ENCODE results near the gene ANKS1B. TPM values are rescaled to one million over a fixed set of nuclear protein-coding genes. Genes with fewer than 3 reads are reported as not detected.

The ANKS1B gene
- total RNA-seq, 6 experiments from 2014 or later: 0.31 to 0.66 (median 0.37) TPM

DNA sequence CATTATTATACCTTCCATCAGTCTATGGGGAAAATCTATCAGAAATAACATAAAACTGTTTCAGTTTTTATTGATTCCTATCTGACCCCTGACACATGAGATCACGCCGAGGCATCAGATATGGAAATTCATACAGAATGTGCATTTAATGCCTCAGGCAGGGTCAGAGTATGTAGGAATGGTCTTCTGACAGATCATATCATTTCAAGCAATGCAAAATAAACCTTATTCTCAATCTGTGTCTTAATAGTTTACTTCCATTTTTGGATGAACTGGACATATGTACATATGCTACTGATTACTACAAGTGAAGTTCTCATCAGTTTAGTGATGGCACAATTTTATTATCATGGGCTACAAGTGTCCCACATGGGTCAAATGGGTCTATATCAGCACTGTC lies 150.0 kb downstream of the ANKS1B start:
- H3K36me3 Mint-ChIP-seq (ENCODE audit: low read depth): no peaks in the 10 kb centered on the region
- TF ChIP-seq, protein P1, sequence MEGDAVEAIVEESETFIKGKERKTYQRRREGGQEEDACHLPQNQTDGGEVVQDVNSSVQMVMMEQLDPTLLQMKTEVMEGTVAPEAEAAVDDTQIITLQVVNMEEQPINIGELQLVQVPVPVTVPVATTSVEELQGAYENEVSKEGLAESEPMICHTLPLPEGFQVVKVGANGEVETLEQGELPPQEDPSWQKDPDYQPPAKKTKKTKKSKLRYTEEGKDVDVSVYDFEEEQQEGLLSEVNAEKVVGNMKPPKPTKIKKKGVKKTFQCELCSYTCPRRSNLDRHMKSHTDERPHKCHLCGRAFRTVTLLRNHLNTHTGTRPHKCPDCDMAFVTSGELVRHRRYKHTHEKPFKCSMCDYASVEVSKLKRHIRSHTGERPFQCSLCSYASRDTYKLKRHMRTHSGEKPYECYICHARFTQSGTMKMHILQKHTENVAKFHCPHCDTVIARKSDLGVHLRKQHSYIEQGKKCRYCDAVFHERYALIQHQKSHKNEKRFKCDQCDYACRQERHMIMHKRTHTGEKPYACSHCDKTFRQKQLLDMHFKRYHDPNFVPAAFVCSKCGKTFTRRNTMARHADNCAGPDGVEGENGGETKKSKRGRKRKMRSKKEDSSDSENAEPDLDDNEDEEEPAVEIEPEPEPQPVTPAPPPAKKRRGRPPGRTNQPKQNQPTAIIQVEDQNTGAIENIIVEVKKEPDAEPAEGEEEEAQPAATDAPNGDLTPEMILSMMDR (IDR thresholded peaks at IDR 0.05): no peak
- no peak for DNase-seq
- no peak overlapping the region for H3K27ac Mint-ChIP-seq
- H3K27me3 Mint-ChIP-seq (ENCODE audit: insufficient read depth): no peaks in the 10 kb centered on the region; the same call in 1 of the 2 replicates
- no peaks in the 10 kb centered on the region for H3K4me1 Mint-ChIP-seq (ENCODE audit: low read depth)
- H3K9me3 Mint-ChIP-seq: no peaks in the 10 kb centered on the region
- no peak overlapping the region for H3K4me3 Mint-ChIP-seq

DNA sequence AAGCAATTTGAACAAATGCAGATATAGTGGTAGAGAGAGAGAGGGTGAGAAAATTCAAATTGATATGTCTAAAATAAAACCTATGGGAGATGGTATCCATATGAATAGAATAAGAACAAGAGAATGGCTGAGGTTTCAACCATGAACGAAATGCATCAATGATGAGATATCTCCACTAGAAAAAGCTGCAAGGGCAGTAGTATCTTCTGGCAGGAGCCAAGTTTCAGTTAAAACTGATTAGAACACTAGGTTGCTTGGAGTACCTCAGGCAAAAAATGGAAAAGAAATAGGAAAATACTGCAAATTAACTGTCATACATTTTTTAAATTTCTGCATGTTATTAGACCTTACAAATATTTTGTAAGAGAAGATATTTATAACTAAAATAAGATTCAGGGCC lies 151.3 kb downstream of the ANKS1B start:
- H3K36me3 Mint-ChIP-seq (ENCODE audit: low read depth): no peaks in the 10 kb centered on the region

DNA sequence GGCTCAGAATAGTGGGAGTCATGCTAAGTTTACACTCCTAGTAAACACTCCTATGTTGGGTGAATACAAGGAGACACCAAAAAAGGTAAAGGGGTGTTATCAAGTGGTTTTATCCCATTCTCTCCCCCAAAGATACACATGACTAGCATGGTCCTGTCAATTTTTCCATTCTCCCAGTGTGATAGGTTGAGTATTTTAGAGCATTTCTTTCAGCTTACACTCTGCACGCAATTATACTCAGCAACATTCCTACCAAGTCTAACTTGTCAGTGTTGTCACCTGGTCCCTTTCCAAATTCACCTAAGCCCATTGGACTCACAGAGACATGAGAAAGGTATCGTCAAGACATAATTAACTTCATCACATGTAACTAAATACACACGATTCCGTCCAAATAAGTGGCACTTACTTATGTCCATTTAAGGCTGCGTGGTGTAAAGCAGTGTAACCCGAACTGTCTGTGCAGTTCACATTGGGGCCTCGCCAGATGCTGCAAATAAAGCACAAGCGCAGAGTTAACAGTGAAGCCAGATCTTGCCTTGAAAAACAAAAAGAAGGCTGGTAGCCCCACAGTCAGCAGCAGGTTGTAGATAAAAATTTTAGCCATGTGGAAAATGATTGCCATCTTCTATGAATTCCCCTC lies 159.7 kb downstream of the ANKS1B start:
- H3K4me1 Mint-ChIP-seq (ENCODE audit: low read depth): no peaks in the 10 kb centered on the region
- DNase-seq: no peak
- peaks cover 10% of the 10 kb centered on the region; the same call in 1 of the 2 replicates for H3K9me3 Mint-ChIP-seq

More for the DNA sequence above, 151.3 kb downstream of the ANKS1B start:
- no peak for DNase-seq
- H3K9me3 Mint-ChIP-seq: peaks cover 2% of the 10 kb centered on the region; the same call in 1 of the 2 replicates
- no peak overlapping the region for H3K27ac Mint-ChIP-seq
- no peaks in the 10 kb centered on the region for H3K4me1 Mint-ChIP-seq (ENCODE audit: low read depth)
- TF ChIP-seq, protein P1 (IDR thresholded peaks at IDR 0.05): no peak
- no peak overlapping the region for H3K4me3 Mint-ChIP-seq
- no peaks in the 10 kb centered on the region; the same call in 1 of the 2 replicates for H3K27me3 Mint-ChIP-seq (ENCODE audit: insufficient read depth)

DNA sequence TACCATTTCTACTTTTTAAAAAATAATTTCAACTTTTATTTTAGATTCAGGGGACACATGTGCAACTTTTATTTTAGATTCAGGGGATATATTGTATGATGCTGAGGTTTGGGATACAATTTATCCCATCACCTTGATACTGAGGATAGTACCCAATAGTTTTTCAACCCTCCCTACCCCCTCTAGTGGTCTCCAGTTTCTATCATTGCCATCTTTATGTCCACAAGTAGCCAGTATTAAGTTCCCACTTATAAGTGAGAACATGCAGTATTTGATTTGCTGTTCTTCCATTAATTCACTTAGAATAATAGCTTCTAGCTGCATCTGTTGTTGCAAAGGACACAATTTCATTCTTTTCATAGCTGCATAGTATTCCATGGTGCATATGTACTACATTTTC lies 162.5 kb downstream of the ANKS1B start:
- no peak overlapping the region for H3K4me3 Mint-ChIP-seq
- H3K27ac Mint-ChIP-seq: no peak overlapping the region
- H3K27me3 Mint-ChIP-seq (ENCODE audit: insufficient read depth): no peaks in the 10 kb centered on the region
- no peaks in the 10 kb centered on the region for H3K36me3 Mint-ChIP-seq (ENCODE audit: low read depth)
- H3K4me1 Mint-ChIP-seq (ENCODE audit: low read depth): no peaks in the 10 kb centered on the region
- TF ChIP-seq, protein P1 (IDR thresholded peaks at IDR 0.05): no peak
- DNase-seq: no peak
- H3K9me3 Mint-ChIP-seq: peaks cover 4% of the 10 kb centered on the region; the same call in 1 of the 2 replicates

More for the DNA sequence above, 159.7 kb downstream of the ANKS1B start:
- H3K27me3 Mint-ChIP-seq (ENCODE audit: insufficient read depth): no peaks in the 10 kb centered on the region
- H3K4me3 Mint-ChIP-seq: no peak overlapping the region
- H3K36me3 Mint-ChIP-seq (ENCODE audit: low read depth): no peaks in the 10 kb centered on the region
- TF ChIP-seq, protein P1 (IDR thresholded peaks at IDR 0.05): no peak
- no peak overlapping the region for H3K27ac Mint-ChIP-seq

DNA sequence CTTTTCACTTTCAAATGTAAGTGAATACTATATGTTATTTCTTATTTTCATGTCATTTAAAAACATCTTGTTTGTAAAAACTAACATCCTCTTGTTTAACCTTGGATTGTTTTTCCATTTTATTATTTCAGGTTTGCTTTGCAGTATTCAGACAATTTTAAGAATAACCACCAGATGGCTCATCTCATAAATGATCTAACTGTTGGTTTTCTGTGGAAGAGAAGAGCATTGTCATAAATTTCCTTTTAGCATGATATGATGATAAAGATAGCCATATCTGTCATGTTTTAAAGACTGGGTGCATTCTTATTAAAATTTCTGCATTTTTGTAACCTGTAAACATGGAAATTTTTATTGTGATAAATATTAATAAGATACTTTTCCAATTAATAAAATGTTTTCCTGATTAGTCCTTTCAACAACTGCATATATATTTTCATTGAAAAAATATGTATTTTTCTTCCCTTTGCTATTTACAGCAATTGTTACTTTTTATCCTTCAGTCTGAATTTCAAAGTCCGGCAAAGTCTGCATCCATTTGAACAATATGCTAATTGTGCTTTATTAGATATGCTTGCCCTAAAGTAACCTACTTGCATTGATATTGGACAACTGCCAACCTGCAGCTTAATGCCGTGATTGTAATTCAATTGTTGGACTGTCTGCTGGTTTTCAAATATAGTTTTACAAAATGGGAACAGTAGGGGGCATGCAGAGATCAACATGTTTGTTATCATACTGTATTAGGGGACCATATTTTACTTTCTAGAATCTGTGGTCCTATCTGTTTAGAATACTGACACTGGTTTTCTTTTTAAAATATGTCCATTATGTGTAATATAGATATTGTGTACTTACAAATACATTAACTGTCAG lies 173.8 kb downstream of the ANKS1B start:
- H3K36me3 Mint-ChIP-seq (ENCODE audit: low read depth): no peaks in the 10 kb centered on the region
- no peaks in the 10 kb centered on the region; the same call in 1 of the 2 replicates for H3K27me3 Mint-ChIP-seq (ENCODE audit: insufficient read depth)
- peak; percentile 5 for DNase-seq
- no peaks in the 10 kb centered on the region for H3K4me1 Mint-ChIP-seq (ENCODE audit: low read depth)
- no peak overlapping the region for H3K4me3 Mint-ChIP-seq
- TF ChIP-seq, protein P1 (IDR thresholded peaks at IDR 0.05): peak; percentile 71
- no peaks in the 10 kb centered on the region for H3K9me3 Mint-ChIP-seq
- H3K27ac Mint-ChIP-seq: no peak overlapping the region
